ENCODE data around the gene ZPBP2.
"Not testable (repeated sequence)": the region's sequence is repeated elsewhere in the genome, so short reads cannot be mapped to it uniquely, and the experiment has no call there.

Gene ZPBP2, protein sequence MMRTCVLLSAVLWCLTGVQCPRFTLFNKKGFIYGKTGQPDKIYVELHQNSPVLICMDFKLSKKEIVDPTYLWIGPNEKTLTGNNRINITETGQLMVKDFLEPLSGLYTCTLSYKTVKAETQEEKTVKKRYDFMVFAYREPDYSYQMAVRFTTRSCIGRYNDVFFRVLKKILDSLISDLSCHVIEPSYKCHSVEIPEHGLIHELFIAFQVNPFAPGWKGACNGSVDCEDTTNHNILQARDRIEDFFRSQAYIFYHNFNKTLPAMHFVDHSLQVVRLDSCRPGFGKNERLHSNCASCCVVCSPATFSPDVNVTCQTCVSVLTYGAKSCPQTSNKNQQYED

DNA sequence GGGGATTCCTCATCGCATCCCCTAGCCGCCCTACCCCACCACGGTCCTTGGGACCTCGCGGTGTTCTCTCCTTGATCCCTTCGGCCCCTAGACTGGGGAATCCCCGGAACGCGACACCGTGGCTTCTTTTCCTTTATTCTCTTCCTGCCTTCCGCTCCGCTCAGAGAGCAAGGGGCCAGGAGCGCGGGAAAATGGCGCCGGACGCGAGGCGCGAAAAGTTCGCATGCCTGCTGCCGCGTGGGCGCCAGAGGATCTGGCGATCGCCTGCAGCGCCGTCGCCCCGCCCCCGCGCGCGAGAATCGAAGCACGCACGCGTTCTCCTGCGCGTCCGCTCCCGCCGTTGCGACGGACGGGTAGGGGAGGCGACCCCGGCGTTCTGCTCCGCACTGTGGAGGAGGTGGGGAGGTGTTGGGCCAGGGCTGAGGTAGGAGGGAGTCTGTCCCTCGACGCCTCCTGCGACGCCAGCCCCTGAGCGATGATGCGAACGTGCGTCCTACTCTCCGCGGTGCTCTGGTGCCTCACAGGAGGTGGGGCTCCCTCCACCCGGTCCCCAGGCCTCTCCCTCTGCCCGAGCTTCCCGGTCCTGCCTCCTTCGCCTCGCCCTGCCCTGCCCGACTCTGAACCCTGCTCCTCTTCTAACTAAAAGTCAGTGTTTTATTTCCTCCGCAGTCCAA, at the start of gene ZPBP2:
Gene ZPBP2, plus strand, starts transcription at position 323 of the 674 bp plus-strand sequence. Its CDS starts 153 bp downstream, at position 476.
- no peak for DNase-seq (ENCODE audit: low spot score)

DNA sequence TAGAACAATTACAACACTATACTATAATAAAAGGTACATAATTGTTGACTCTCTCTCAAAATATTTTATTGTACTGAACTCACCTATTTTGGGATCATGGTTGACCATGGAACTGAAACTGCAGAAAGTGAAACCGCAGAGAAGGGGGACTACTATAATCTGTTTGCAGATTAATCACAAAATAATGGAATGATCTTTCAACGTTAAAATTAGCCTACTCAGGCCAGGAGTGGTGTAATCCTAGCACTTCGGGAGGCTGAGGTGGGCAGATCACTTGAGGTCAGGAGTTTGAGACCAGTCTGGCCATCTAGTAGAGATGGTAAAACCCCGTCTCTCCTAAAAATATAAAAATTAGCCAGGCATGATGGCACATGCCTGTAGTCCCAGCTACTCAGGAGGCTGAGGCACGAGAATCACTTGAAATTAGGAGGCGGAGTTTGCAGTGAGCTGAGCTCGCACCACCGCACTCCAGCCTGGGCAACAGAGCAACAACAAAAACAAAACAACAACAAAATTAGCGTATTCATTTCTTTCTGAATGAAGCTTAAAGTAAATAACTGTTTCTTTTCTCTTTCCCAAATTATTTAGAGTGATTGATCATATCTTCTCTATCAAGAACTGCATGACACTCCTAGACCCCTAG, 49.5 kb upstream of the ZPBP2 start:
- DNase-seq (ENCODE audit: low spot score), result no peak

DNA sequence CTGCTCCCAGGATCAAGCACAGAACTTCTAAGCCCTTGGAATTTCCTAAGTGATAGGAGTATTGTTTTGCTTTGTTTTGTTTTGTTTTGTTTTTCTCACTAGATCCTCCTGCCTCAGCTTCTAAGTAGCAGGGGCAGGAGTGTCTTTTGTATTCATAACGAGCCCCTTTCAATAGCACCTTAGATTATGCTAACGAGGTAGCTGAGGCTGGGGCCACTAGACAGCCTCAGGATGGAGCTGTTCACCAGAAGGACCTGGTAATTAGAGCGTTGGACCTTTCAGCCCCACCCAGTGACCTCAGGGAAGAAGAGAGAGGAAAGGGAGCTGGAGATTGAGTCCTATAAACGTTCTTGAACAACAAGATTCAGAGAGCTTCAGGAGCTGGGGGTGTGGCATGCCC, 47.5 kb upstream of the ZPBP2 start:
- DNase-seq (ENCODE audit: low spot score), result no peak

DNA sequence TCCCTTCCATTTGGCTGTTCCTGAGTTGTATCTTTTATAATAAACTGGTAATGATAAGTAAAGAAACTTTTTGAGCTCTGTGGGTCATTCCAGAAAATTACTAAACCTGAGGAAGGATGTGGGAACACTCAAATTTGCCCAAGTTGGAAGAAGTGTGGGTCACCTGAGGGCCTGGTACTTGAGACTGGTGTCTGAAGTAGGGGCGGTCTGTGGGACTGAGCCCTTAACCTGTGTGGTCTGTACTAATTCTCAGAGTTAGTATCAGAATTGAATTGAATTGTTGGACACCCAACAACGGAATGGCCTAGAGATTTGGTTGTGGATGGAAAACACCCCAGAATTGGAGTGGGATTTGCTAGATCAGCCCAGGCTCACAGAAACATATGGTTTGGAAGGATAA, 47.0 kb upstream of the ZPBP2 start:
- DNase-seq (ENCODE audit: low spot score), result no peak

DNA sequence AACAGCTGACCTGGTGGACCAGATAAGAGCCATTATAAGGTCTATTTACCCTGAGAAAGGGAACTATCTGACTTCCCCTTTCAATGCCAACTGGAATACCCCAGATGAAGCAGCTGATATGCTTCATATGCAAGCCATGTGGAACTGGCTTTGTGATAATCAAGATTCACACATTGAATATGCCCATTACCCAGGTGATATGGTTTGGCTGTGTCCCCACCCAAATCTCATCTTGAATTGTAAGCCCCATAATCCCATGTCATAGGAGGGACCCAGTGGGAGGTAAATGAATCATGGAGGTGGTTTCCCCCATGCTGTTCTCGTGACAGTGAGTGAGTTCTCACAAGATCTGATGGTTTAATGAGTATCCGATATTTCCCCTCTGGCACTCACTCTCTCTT, 46.0 kb upstream of the ZPBP2 start:
- DNase-seq (ENCODE audit: low spot score), result no peak

DNA sequence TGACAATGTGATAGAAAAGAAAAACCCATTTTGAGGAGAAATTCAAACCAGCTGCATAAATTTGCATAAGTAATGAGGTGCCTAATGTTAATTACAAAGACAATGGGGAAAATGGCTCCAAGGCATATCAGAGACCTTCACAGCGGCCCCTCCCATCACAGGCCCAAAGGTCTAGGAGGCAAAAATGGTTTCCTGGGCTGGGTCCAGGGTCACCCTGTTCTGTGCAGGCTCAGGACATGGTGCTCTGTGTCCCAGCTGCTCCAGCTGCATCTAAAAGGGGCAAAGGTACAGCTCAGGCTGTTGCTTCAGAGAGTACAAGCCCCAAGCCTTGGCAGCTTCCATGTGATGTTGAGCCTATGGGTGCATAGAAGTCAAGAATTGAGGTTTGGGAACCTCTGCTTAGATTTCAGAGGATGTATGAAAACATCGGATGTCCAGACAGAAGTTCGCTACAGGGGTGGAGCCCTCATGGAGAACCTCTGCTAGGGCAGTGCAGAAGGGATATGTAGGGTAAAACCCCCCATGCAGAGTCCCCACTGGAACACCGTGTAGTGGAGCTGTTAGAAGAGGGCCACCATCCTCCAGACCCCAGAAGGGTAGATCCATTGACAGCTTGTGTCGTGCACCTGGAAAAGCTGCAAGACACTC, 44.5 kb upstream of the ZPBP2 start:
- DNase-seq (ENCODE audit: low spot score), result no peak

DNA sequence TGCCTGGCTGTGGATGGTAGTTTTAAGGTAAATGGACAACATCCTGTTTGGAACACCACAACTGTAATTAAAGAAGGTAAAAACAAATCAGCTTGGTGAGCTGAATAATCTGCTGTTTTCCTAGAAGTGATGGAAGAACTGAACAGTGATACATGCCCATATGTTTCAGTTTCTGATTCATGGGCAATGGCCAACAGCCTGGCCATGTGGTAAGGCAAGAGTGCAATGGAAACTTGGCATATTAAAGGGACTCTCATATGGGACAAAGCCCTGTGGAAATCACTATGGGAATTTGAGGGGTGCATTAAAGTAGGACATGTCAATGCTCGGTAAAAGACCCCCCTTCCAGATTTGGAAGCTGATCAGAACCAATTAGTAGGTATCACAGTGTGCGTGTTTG, 41.7 kb upstream of the ZPBP2 start:
- DNase-seq (ENCODE audit: low spot score), result no peak

DNA sequence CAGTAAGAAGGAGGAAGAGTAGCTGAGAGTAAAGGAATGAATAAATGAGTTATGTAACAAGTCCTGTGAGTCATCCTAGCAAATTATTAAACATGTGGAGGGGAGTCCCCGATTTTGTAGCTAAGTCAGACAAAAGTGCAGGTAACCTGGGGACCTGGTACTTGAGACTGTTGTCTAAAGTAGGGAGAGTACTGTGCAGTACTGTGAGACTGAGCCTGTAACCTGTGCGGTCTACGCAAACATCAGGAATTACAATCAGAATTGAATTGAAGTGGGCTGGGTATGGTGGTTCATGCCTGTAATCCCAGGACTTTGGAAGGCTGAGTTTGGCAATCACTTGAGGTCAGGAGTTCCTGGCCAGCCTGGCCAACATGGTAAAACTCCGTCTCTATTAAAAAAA, 39.6 kb upstream of the ZPBP2 start:
- DNase-seq (ENCODE audit: low spot score), result no peak

DNA sequence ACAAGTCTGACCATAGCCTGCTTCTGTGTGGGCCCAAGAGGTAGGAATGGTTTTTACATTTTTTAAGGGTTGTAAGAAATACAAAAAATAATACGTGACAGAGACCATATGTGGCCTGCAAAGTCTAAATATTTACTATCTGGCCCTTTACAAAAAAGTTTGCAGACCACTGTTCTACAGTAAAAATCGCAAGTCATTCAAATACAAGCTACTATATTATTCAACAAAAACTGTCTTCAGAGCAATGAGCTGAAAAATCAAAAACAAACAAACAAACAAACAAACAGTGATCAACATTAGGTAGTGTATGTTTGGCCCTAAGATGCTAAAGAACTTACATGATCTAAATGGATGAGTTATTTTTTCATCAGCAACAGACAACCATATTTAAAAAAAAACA, 36.4 kb upstream of the ZPBP2 start:
- no peak for DNase-seq (ENCODE audit: low spot score)

DNA sequence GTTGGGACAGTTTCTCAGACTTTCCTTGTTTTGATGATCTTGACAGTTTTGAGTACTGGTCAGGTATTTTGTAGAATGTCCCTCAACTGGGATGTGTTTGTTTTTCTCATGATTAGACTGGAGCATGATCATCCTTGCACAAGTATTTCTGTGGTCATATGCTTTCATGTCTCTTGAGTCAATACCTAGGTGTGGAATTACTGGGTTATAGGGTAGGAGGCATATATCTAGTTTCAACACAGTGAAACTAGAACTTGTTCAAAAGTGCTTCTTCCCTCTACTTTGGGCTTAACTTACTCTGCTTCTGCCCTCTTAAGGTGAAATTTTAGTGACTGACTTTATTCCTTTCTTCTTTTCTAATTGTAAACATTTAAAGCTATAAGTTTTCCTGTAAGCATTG, 34.0 kb upstream of the ZPBP2 start:
- DNase-seq (ENCODE audit: low spot score), result no peak

DNA sequence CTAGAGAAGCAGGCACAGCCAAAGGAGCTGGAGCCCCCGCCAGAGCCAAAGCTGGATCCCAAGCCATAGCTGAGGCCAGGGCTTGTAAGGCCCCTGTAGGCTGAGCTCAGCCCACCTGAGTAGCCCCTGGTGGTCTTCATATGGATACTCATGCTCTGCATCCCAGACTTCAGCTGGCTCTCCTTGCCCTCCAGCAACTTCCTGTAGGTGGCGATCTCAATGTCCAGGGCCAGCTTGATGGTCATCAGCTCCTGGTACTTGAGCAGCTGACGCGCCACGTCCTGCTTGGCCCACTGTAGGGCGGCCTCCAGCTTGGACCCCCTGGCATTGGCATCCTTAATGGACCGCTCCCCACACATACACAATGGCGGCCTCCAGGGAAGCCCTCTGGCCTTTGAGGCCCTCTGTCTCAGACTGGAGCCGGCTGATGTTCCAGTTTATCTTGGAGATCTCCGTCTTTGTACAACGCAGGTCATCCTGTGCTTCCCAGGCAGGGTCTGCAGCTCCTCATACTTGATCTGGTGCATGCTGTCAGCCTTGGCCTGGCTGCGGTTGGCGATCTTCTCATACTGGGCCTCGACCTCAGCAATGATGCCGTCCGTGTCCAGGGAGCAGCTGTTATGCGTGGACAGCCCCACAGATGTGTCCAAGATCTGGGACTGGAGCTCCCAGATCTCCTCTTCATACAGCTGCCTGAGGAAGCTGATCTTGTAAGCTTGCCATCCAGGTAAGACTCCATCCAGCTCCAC, 32.8 kb upstream of the ZPBP2 start:
- DNase-seq (ENCODE audit: low spot score), result no peak

DNA sequence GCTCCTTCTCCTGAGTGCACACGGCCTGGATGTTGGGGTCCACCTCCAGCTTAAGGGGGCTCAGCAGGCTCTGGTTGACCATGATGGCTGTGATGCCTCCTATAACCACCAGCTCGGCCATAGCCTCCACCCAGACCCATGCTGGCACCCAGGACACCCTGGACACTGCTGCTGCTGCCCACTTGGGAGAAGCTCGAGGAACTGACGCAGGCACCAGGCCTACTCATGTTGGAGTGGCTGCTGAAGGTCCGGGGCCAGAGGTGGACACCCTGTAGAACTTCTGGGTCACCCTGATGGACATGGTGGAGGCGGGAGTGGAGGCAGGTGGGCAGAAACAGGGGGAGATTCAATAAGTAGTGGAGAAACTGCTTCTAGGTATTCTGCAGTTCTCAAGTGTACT, 31.9 kb upstream of the ZPBP2 start:
- DNase-seq (ENCODE audit: low spot score), result no peak

DNA sequence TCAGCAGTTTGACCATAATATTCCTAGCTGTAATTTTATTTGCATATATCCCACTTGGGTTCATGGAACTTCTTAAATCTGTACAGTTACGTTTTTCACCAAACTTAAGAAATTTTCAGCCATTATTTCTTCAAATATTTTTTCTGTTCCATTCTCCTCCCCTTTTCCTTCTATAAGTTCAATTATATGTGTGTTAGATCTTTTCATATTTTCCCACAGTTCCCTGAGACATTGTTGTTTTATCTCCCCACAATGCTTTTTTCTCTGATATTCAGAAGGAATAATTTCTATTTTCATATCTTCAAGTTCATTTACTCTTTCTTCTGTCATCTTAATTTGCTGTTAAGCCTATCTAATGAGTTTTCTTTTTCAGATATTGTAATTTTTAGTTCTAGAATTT, 29.9 kb upstream of the ZPBP2 start:
- DNase-seq (ENCODE audit: low spot score), result no peak

DNA sequence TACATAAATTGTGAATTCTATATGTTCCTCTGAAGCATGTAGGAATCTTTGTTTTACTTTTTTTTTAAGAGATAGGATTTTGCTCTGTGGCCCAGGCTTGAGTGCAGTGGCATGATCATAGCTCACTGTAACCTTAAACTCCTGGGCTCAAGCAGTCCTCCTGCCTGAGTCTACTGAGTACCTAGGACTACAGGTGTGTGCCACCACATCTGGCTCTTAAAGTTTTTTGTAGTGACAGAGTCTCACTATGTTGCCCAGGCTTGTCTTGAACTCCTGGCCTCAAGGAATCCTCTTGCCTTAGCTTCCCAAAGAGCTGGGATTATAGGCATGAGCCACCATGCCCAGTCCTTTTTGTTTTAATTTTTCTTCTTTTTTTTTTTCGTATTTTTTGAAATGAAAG, 29.2 kb upstream of the ZPBP2 start:
- no peak for DNase-seq (ENCODE audit: low spot score)

DNA sequence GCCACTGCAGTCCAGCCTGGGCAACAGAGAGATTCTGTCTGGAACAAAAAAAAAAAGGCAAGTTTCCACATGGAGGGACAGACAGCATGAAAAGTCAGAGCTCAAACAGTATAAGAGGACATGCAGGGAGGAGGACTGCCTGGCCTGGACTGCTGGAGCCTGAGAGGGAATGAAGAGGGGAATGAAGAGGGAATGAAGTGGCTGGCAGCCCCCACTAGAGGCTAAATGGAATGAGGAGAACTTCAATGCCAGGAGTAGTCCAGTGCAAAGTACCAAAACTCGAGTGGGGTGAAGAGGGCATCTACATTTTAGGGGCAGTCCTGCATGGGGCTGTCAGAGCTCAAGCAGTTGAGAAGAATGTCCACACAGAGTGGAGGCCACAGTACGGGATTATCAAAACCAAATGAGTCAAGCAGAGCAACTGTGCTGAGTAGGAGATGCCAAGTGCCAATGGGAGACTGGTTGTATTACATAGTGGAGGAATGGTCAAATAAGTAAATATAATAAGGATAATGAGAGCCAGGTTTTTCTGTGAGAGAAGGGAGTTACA, 26.8 kb upstream of the ZPBP2 start:
- no peak for DNase-seq (ENCODE audit: low spot score)

DNA sequence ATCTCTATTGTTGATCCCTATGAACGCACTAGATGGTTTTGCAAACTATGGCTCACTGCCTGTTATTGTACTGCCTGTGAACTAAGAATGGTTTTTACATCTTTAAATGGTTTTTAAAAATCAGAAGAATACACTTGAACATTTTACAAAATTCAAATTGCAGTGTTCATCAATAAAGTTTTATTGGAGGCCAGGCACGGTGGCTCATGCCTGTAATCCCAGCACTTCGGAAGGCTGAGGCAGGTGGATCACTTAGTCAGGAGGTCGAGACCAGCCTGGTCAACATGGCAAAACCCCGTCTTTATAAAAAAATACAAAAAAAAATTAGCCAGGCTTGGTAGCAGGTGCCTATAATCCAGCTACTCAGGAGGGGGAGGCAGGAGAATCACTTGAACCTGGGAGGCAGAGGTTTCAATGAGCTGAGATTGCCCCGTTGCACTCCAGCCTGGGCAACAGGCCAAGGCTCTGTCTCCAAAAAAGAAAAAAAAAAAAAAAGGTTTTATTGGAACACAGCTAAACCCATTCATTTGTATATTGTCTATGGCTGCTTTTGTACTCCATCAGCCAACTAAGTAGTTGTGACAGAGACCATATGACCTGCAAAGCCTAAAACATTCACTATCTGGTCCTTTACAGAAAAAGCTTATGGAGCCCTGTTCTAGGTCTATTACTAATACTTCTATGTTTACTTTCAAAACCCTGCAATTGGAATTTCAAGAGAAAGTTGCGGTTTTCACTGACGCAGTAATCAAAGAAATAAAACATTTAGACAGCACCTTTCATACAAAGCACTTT, 22.8 kb upstream of the ZPBP2 start:
- DNase-seq (ENCODE audit: low spot score), result no peak

DNA sequence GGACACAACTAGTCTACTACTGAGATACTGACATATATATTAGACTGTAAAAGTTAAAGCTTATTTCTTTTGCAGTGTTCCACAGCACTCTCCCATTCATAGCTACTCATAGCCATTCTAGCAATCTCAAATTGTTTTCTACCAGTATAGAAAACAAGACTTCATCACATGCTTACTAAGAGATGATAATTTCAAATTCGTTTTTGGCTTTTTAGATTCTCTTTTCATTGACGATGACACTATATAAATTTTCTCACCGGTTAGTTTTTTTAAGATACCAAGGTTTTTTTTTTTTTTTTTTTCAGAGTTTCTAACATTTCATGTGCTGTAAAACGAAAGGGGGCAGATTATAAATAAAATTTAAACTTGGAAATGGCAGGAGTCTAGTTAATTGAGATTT, 21.8 kb upstream of the ZPBP2 start:
- no peak for DNase-seq (ENCODE audit: low spot score)

DNA sequence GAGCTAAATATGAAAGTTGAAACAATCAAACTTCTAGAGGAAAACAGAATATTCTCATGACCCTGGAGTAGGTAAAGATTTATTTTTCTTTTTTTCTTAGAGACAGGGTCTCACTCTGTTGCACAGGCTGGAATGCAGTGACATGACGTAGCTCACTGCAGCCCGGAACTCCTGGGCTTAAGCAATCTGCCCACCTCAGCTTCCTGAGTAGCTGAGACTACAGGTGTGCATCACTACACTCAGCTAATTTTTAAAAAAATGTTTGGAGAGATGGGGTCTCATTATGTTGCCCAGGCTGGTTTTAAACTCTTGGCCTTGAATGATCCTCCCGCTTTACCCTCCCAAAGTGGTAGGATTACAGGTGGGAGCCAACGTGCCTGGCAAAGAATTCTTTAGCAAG, 19.4 kb upstream of the ZPBP2 start:
- DNase-seq (ENCODE audit: low spot score), result no peak

DNA sequence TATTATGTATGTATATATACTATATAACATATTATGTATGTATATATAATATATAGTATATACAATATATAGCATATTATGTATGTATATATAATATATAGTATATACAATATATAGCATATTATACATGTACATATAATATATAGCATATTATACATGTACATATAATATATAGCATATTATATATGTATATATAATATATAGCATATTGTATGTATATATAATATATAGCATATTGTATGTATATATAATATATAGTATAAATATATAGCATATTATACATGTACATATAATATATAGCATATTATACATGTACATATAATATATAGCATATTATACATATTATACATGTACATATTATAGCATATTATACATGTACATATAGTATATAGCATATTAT, 17.8 kb upstream of the ZPBP2 start:
- not testable (repeated sequence) for DNase-seq (ENCODE audit: low spot score)

DNA sequence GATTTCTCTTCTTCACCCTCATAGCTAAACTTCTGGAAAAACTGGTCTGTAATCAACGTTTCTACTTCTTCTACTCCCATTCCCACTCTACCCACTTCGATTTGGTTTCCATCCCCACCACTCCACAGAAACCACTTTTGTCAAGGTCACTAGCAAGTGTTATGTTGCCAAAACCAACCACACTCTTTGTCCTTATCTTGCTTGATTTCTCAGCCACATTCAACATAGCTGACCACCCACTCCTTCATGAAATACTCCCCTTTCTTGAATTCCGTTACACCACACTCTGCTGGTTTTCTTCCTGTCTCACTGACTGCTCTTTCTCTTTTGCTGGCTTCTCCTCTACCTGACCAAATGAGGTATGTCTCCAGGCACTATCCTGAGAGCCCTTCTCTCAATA, 15.8 kb upstream of the ZPBP2 start:
- no peak for DNase-seq (ENCODE audit: low spot score)

DNA sequence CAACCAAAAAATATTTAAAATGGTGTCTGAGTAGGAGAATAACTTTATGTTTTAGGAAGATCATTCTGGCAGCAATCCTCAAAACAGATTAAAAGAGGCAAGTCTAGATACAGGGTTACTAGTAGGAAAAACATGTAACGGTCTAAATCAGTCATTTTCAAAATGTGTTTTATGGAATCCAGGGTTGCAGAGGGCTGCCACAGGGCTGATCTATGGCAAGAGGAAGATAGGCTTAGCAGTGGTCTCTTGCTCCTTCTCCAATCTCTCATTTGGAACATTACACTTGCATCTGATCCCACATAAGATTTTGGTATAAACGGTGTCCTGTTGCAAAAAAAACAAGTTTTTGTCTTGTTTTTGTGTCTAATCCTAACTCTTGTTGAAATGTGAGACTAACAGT, 13.1 kb upstream of the ZPBP2 start:
- DNase-seq (ENCODE audit: low spot score), result no peak

All from Ammon's horn (tissue), 1 donor.